ENCODE results near the gene SULF2.

Gene SULF2

GRCh38 chr20:47737923-47738322 is 47.4 kb downstream of the SULF2 start:
- DNase-seq (ENCODE audit: low read depth, low spot score) = no peak

GRCh38 chr20:47736570-47737152 is 48.6 kb downstream of the SULF2 start:
- no peak for DNase-seq (ENCODE audit: low read depth, low spot score)

GRCh38 chr20:47735412-47736400 is 49.6 kb downstream of the SULF2 start:
- DNase-seq (ENCODE audit: low read depth, low spot score) = no peak

GRCh38 chr20:47734870-47735269 is 50.4 kb downstream of the SULF2 start:
- no peak for DNase-seq (ENCODE audit: low read depth, low spot score)

- DNase-seq (ENCODE audit: low read depth, low spot score) = no peak
Observed at GRCh38 chr20:47733892-47734291, 51.4 kb downstream of the SULF2 start.

- DNase-seq (ENCODE audit: low read depth, low spot score) = no peak
Observed at GRCh38 chr20:47730744-47731143, 54.5 kb downstream of the SULF2 start.

- DNase-seq (ENCODE audit: low read depth, low spot score) = no peak
Observed at GRCh38 chr20:47729472-47729871, 55.8 kb downstream of the SULF2 start.

GRCh38 chr20:47727909-47728361 is 57.3 kb downstream of the SULF2 start:
- DNase-seq (ENCODE audit: low read depth, low spot score) = no peak

GRCh38 chr20:47727170-47727880 is 58.0 kb downstream of the SULF2 start:
- DNase-seq (ENCODE audit: low read depth, low spot score) = no peak

- DNase-seq (ENCODE audit: low read depth, low spot score) = no peak
Observed at GRCh38 chr20:47726632-47727031, 58.6 kb downstream of the SULF2 start.

GRCh38 chr20:47725248-47725973 is 59.9 kb downstream of the SULF2 start:
- peak; percentile 57 for DNase-seq (ENCODE audit: low read depth, low spot score)

GRCh38 chr20:47724910-47725247 is 60.4 kb downstream of the SULF2 start:
- no peak for DNase-seq (ENCODE audit: low read depth, low spot score)

- DNase-seq (ENCODE audit: low read depth, low spot score) = no peak
Observed at GRCh38 chr20:47724396-47724795, 60.9 kb downstream of the SULF2 start.

- DNase-seq (ENCODE audit: low read depth, low spot score) = no peak
Observed at GRCh38 chr20:47723322-47723721, 62.0 kb downstream of the SULF2 start.

GRCh38 chr20:47720636-47721427 is 64.4 kb downstream of the SULF2 start:
- DNase-seq (ENCODE audit: low read depth, low spot score) = no peak

GRCh38 chr20:47719625-47720024 is 65.7 kb downstream of the SULF2 start:
- DNase-seq (ENCODE audit: low read depth, low spot score) = no peak

GRCh38 chr20:47719211-47719610 is 66.1 kb downstream of the SULF2 start:
- DNase-seq (ENCODE audit: low read depth, low spot score) = no peak

- DNase-seq (ENCODE audit: low read depth, low spot score) = no peak
Observed at GRCh38 chr20:47718398-47718797, 66.9 kb downstream of the SULF2 start.

- DNase-seq (ENCODE audit: low read depth, low spot score) = no peak
Observed at GRCh38 chr20:47717421-47717820, 67.9 kb downstream of the SULF2 start.

- DNase-seq (ENCODE audit: low read depth, low spot score) = no peak
Observed at GRCh38 chr20:47713878-47714450, 71.3 kb downstream of the SULF2 start.

GRCh38 chr20:47713163-47713562 is 72.1 kb downstream of the SULF2 start:
- no peak for DNase-seq (ENCODE audit: low read depth, low spot score)

Data from iPS DF 19.7 (cell line).